ENCODE data around the gene PARD3.
"Not testable (repeated sequence)": the region's sequence is repeated elsewhere in the genome, so short reads cannot be mapped to it uniquely, and the experiment has no call there.

PARD3 gene

GRCh38 chr10:34396663-34397062 is 418.4 kb downstream of the PARD3 start:
- no peak for DNase-seq

- DNase-seq: no peak
Observed at GRCh38 chr10:34392641-34393170, 422.4 kb downstream of the PARD3 start.

- DNase-seq: not testable (repeated sequence)
Observed at GRCh38 chr10:34391168-34391567, 423.9 kb downstream of the PARD3 start.

GRCh38 chr10:34389801-34390200 is 425.3 kb downstream of the PARD3 start:
- DNase-seq: no peak

- no peak for DNase-seq
Observed at GRCh38 chr10:34386921-34387320, 428.2 kb downstream of the PARD3 start.

- DNase-seq: no peak
Observed at GRCh38 chr10:34384372-34384771, 430.7 kb downstream of the PARD3 start.

- DNase-seq: no peak
Observed at GRCh38 chr10:34382626-34383025, 432.5 kb downstream of the PARD3 start.

GRCh38 chr10:34380856-34381255 is 434.2 kb downstream of the PARD3 start:
- DNase-seq: no peak

- no peak for DNase-seq
Observed at GRCh38 chr10:34378297-34378696, 436.8 kb downstream of the PARD3 start.

- DNase-seq: no peak
Observed at GRCh38 chr10:34377833-34378232, 437.3 kb downstream of the PARD3 start.

GRCh38 chr10:34374356-34375045 is 440.6 kb downstream of the PARD3 start:
- peak in 3 of 51 donors; percentile 3 to 4 (median 4) for DNase-seq

GRCh38 chr10:34373211-34373610 is 441.9 kb downstream of the PARD3 start:
- DNase-seq: peak in 1 of 51 donors; percentile 17

- DNase-seq: no peak
Observed at GRCh38 chr10:34372509-34372908, 442.6 kb downstream of the PARD3 start.

GRCh38 chr10:34370126-34370525 is 445.0 kb downstream of the PARD3 start:
- DNase-seq: no peak

GRCh38 chr10:34369120-34369519 is 446.0 kb downstream of the PARD3 start:
- no peak for DNase-seq

GRCh38 chr10:34364253-34365037 is 450.7 kb downstream of the PARD3 start:
- no peak for DNase-seq

GRCh38 chr10:34360984-34361383 is 454.1 kb downstream of the PARD3 start:
- DNase-seq: no peak

GRCh38 chr10:34359435-34359813 is 455.7 kb downstream of the PARD3 start:
- no peak for DNase-seq

GRCh38 chr10:34358729-34359434 is 456.2 kb downstream of the PARD3 start:
- no peak for DNase-seq

GRCh38 chr10:34356463-34356862 is 458.6 kb downstream of the PARD3 start:
- no peak for DNase-seq

GRCh38 chr10:34353530-34353929 is 461.6 kb downstream of the PARD3 start:
- not testable (repeated sequence) for DNase-seq

GRCh38 chr10:34352599-34353204 is 462.4 kb downstream of the PARD3 start:
- DNase-seq: not testable (repeated sequence)

Measured in hypothalamus (tissue), 51 donors.